ENCODE measurements around the gene MITF. TPM values are rescaled to one million over a fixed set of nuclear protein-coding genes. Genes with fewer than 3 reads are reported as not detected.

Gene MITF
- total RNA-seq, 1 experiment from 2014 or later = 4.3 TPM

DNA sequence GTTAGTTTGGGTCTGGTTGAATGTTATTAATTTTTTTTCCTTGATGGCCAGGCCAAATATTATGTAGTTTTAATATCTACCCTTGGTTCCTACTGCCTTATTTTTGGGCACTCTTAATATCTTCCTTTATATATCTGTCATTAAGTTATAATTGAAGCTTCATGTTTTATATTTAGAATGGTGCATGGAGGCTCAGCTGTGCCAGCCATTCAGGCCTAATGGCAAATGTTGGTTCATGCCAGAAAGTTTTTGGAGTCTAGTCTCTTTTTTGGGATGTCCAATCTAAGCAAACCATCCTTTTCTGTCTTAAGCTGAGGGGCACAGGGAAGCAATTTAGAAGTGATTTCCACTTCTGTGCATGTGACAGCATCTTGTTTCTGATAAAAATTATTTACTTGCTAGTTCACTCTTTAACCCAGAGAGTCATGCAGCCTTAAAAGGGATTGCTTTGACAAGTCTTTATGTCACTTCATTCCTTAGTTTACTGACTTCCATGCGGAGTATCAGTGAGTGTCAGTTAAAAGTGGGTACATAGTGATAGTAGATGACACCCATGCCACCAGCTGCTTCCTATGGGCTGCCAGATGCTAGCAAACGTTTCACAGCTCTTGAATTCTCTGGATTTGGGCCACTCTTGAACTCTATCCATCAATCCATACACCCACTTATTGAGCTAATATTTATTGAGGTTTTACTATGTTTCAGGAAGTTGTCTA is 33.0 kb downstream of the MITF start:
- no peak for DNase-seq
- Mint-ChIP-seq H3K9me3 (ENCODE audit: unreplicated experiment) (no peaks in the 10 kb centered on the region), H3K27ac (ENCODE audit: unreplicated experiment) (no peak overlapping the region), H3K4me3 (ENCODE audit: unreplicated experiment) (no peak overlapping the region), H3K36me3 (ENCODE audit: insufficient read depth, unreplicated experiment) (no peaks in the 10 kb centered on the region), H3K4me1 (ENCODE audit: low read depth, unreplicated experiment) (peaks cover 29% of the 10 kb centered on the region), H3K27me3 (ENCODE audit: insufficient read depth, unreplicated experiment) (no peaks in the 10 kb centered on the region)
- TF ChIP-seq, protein P1, sequence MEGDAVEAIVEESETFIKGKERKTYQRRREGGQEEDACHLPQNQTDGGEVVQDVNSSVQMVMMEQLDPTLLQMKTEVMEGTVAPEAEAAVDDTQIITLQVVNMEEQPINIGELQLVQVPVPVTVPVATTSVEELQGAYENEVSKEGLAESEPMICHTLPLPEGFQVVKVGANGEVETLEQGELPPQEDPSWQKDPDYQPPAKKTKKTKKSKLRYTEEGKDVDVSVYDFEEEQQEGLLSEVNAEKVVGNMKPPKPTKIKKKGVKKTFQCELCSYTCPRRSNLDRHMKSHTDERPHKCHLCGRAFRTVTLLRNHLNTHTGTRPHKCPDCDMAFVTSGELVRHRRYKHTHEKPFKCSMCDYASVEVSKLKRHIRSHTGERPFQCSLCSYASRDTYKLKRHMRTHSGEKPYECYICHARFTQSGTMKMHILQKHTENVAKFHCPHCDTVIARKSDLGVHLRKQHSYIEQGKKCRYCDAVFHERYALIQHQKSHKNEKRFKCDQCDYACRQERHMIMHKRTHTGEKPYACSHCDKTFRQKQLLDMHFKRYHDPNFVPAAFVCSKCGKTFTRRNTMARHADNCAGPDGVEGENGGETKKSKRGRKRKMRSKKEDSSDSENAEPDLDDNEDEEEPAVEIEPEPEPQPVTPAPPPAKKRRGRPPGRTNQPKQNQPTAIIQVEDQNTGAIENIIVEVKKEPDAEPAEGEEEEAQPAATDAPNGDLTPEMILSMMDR (IDR thresholded peaks at IDR 0.05; ENCODE audit: insufficient read depth in 1 of 2, low read depth in 1 of 2, low read length in 1 of 2, severe bottlenecking in 1 of 2, unreplicated experiment in 1 of 2) = no peak
- no TSS peak for BruUV-seq (replicated peaks)
- ChIA-PET POLR2A (no interaction called here), CTCF (no interaction called here)
- H3K4me3 ChIP-seq (ENCODE audit: low read depth, low read length) = no peak overlapping the region
- peaks cover 34% of the 10 kb centered on the region for H3K4me1 ChIP-seq
- H3K36me3 ChIP-seq (ENCODE audit: control insufficient read depth, insufficient read depth, low read length) = no peaks in the 10 kb centered on the region
- intact Hi-C loops (cut with micrococcal nuclease; ENCODE audit: unreplicated experiment) = no loop called here
- no peaks in the 10 kb centered on the region for H3K9me3 ChIP-seq
- no peaks in the 10 kb centered on the region for H3K27me3 ChIP-seq (replicated peaks; ENCODE audit: control insufficient read depth, insufficient read depth, low read length)

DNA sequence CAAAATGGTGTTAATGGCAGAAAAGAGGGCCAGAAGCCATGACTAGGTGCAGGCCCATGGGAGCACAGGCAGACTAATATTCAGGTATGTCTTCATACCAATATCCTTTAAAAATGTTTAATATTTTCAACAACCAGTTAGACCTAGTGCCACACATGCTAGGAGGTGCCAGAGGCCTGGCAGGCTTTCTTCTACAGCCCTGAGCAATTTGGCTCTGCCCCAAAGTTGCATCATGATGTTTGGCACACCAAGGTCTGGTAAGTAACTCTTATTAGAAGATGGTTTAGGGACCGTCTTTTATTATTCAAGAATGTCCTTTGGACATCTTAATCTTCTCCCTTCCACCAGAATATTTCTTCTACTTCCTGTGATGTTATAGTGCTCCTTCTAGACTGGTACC is 34.8 kb downstream of the MITF start:
- TF ChIP-seq, protein P1 (IDR thresholded peaks at IDR 0.05; ENCODE audit: insufficient read depth in 1 of 2, low read depth in 1 of 2, low read length in 1 of 2, severe bottlenecking in 1 of 2, unreplicated experiment in 1 of 2) = no peak
- ChIA-PET CTCF (no interaction called here), POLR2A (no interaction called here)
- no peaks in the 10 kb centered on the region for H3K36me3 Mint-ChIP-seq (ENCODE audit: insufficient read depth, unreplicated experiment)
- no peak overlapping the region for H3K4me3 Mint-ChIP-seq (ENCODE audit: unreplicated experiment)
- intact Hi-C loops (cut with micrococcal nuclease; ENCODE audit: unreplicated experiment) = no loop called here
- no peak for DNase-seq
- H3K27me3 Mint-ChIP-seq (ENCODE audit: insufficient read depth, unreplicated experiment) = no peaks in the 10 kb centered on the region
- no peaks in the 10 kb centered on the region for H3K9me3 Mint-ChIP-seq (ENCODE audit: unreplicated experiment)
- no TSS peak for BruUV-seq (replicated peaks)
- no peaks in the 10 kb centered on the region for H3K9me3 ChIP-seq
- H3K27me3 ChIP-seq (replicated peaks; ENCODE audit: control insufficient read depth, insufficient read depth, low read length) = no peaks in the 10 kb centered on the region
- H3K4me3 ChIP-seq (ENCODE audit: low read depth, low read length) = no peak overlapping the region
- H3K4me1 ChIP-seq = peaks cover 24% of the 10 kb centered on the region
- no peaks in the 10 kb centered on the region for H3K36me3 ChIP-seq (ENCODE audit: control insufficient read depth, insufficient read depth, low read length)
- H3K27ac Mint-ChIP-seq (ENCODE audit: unreplicated experiment) = no peak overlapping the region
- peaks cover 16% of the 10 kb centered on the region for H3K4me1 Mint-ChIP-seq (ENCODE audit: low read depth, unreplicated experiment)

DNA sequence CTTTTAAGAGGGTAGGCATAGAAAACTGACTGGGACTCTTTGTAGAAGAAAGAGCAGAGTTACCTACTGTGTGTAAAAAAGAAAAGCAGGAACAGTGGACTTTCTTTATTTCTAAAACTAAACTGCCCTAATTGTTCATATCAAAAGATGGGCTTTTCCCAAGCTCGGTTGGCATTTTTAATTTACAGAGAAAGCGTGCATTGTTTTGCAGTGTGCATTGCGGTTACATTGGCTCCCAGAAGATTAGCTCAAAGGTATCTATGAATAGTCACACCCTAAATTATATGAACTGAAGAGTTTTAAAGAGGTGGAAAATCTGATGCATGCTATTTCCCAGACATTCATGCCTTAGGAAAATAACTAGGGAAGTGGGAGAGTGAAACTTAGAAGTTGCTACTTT is 36.5 kb downstream of the MITF start:
- intact Hi-C loops (cut with micrococcal nuclease; ENCODE audit: unreplicated experiment) = no loop called here
- ChIA-PET CTCF (no interaction called here), POLR2A (no interaction called here)
- BruUV-seq (replicated peaks) = no TSS peak
- TF ChIP-seq, protein P1 (IDR thresholded peaks at IDR 0.05; ENCODE audit: insufficient read depth in 1 of 2, low read depth in 1 of 2, low read length in 1 of 2, severe bottlenecking in 1 of 2, unreplicated experiment in 1 of 2) = no peak
- Mint-ChIP-seq H3K27ac (ENCODE audit: unreplicated experiment) (no peak overlapping the region), H3K9me3 (ENCODE audit: unreplicated experiment) (no peaks in the 10 kb centered on the region), H3K4me1 (ENCODE audit: low read depth, unreplicated experiment) (peaks cover 11% of the 10 kb centered on the region), H3K27me3 (ENCODE audit: insufficient read depth, unreplicated experiment) (no peaks in the 10 kb centered on the region), H3K36me3 (ENCODE audit: insufficient read depth, unreplicated experiment) (no peaks in the 10 kb centered on the region), H3K4me3 (ENCODE audit: unreplicated experiment) (no peak overlapping the region)
- H3K9me3 ChIP-seq = no peaks in the 10 kb centered on the region
- H3K27me3 ChIP-seq (replicated peaks; ENCODE audit: control insufficient read depth, insufficient read depth, low read length) = no peaks in the 10 kb centered on the region; the same call in 1 of the 2 replicates
- H3K4me3 ChIP-seq (ENCODE audit: low read depth, low read length) = no peak overlapping the region
- no peak for DNase-seq
- no peaks in the 10 kb centered on the region for H3K36me3 ChIP-seq (ENCODE audit: control insufficient read depth, insufficient read depth, low read length)
- H3K4me1 ChIP-seq = peaks cover 6% of the 10 kb centered on the region

Data from Caco-2 (cell line).